ENCODE measurements around the gene NEXN. TPM values are rescaled to one million over a fixed set of nuclear protein-coding genes. Genes with fewer than 3 reads are reported as not detected.

NEXN gene
- total and polyA plus RNA-seq, 2 of the 13 experiments (the other 11 are each of a cell fraction or from before 2014, with no cell fraction given) = 0.07 to 0.97 TPM

GRCh38 chr1:77978969-77979876 is 90.8 kb downstream of the NEXN start, which contains the start of gene FUBP1 (continued):
- TF ChIP-seq HMG20A (CRISPR knock-in tag; IDR thresholded peaks at IDR 0.05; ENCODE audit: borderline replicate concordance) = no peak
- TF ChIP-seq HIVEP1 (CRISPR knock-in tag; IDR thresholded peaks at IDR 0.05) = 0 out of 2 replicates have a peak, but pooled peaks have one; percentile 18
- TF ChIP-seq RBM22 (optimal IDR thresholded peaks at IDR 0.05; ENCODE audit: low read length) = no peak
- TF ChIP-seq, protein P1, sequence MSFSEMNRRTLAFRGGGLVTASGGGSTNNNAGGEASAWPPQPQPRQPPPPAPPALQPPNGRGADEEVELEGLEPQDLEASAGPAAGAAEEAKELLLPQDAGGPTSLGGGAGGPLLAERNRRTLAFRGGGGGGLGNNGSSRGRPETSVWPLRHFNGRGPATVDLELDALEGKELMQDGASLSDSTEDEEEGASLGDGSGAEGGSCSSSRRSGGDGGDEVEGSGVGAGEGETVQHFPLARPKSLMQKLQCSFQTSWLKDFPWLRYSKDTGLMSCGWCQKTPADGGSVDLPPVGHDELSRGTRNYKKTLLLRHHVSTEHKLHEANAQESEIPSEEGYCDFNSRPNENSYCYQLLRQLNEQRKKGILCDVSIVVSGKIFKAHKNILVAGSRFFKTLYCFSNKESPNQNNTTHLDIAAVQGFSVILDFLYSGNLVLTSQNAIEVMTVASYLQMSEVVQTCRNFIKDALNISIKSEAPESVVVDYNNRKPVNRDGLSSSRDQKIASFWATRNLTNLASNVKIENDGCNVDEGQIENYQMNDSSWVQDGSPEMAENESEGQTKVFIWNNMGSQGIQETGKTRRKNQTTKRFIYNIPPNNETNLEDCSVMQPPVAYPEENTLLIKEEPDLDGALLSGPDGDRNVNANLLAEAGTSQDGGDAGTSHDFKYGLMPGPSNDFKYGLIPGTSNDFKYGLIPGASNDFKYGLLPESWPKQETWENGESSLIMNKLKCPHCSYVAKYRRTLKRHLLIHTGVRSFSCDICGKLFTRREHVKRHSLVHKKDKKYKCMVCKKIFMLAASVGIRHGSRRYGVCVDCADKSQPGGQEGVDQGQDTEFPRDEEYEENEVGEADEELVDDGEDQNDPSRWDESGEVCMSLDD (CRISPR knock-in tag; IDR thresholded peaks at IDR 0.05; ENCODE audit: borderline replicate concordance) = no peak
- TF ChIP-seq ZNF20 (CRISPR knock-in tag; IDR thresholded peaks at IDR 0.05) = no peak
- TF ChIP-seq SRF (IDR thresholded peaks at IDR 0.05; ENCODE audit: low read depth, low read length) = no peak
- no peak for TF ChIP-seq SYNCRIP (IDR thresholded peaks at IDR 0.05; ENCODE audit: insufficient read depth, low read depth, low read length)
- no peak for TF ChIP-seq ZBTB40 (IDR thresholded peaks at IDR 0.05)
- no peak for TF ChIP-seq ZBTB40 (CRISPR knock-in tag; IDR thresholded peaks at IDR 0.05)
- no peak for TF ChIP-seq GZF1 (CRISPR knock-in tag; IDR thresholded peaks at IDR 0.05)
- TF ChIP-seq NFKB2 (CRISPR knock-in tag; IDR thresholded peaks at IDR 0.05; ENCODE audit: borderline replicate concordance) = no peak; the same call in 1 of the 2 replicates
- 0 out of 2 replicates have a peak, but pooled peaks have one; percentile 48 for TF ChIP-seq ZNF331 (CRISPR knock-in tag; IDR thresholded peaks at IDR 0.05)
- TF ChIP-seq ZBTB3 (CRISPR knock-in tag; IDR thresholded peaks at IDR 0.05; ENCODE audit: borderline replicate concordance, low read depth) = no peak
- TF ChIP-seq GLI4 (CRISPR knock-in tag; IDR thresholded peaks at IDR 0.05; ENCODE audit: borderline replicate concordance) = no peak
- TF ChIP-seq TRIM22 (IDR thresholded peaks at IDR 0.05) = no peak
- no peak for TF ChIP-seq ZKSCAN5 (CRISPR knock-in tag; IDR thresholded peaks at IDR 0.05)

Data from HepG2 (cell line).